Endothelial cell of umbilical vein (primary cell): ENCODE data around the gene BET1. TPM values are rescaled to one million over a fixed set of nuclear protein-coding genes. Genes with fewer than 3 reads are reported as not detected.
A peak's percentile ranks its signal among the peaks of the same experiment; 100 is the strongest.

Experiments
- BruUV-seq: library from RNA; stranded (reverse); fragments of 400-500 nt; replicated peaks from 2 replicates; lab custom pipeline; 2021; lab: Mats Ljungman, UMichigan
- CTCF ChIA-PET: fragments of 300-600, 350-600 bp; sonication (Branson Sonifier 250); formaldehyde crosslinking; loops from one replicate; lab custom pipeline; 2021; ENCODE audit warnings: antibody characterized with exemption, inconsistent platforms; lab: Charles Lee
- POLR2A ChIA-PET: fragments of 300-600, 350-600 bp; sonication (Branson Sonifier 250); formaldehyde crosslinking; loops from one replicate; lab custom pipeline; 2021; ENCODE audit warnings: antibody characterized with exemption, inconsistent platforms; lab: Charles Lee
- DNase-seq: peaks from one replicate; pipeline ENCODE4 v3.0.0-alpha.2; 2011; ENCODE audit warnings: low read depth, low spot score
- FAIRE-seq: peaks from 2 replicates; lab custom pipeline; 2011; peaks lifted over from hg19 to GRCh38; lab: Jason Lieb, UNC
- H2AFZ ChIP-seq: 2 replicates; pipeline ENCODE4 v1.6.0; 2012; ENCODE audit warnings: low read depth, low read length, control low read depth, inconsistent platforms
- H3K27ac ChIP-seq: 2 replicates; pipeline ENCODE4 v1.5.1; 2011; ENCODE audit warnings: low read depth, mild to moderate bottlenecking, control low read depth, low read length, moderate library complexity; ENCODE audit not compliant: insufficient read depth
- H3K27me3 ChIP-seq, 2 experiments: 2 replicates each; pipeline versions ENCODE4 v1.6.0 to v1.6.1; 2011; ENCODE audit warnings: low read length in 2 of 2, mixed read lengths in 1 of 2; ENCODE audit not compliant: control insufficient read depth in 2 of 2, insufficient read depth in 2 of 2
- H3K36me3 ChIP-seq, 2 experiments: 2 replicates in 1 of 2; 3 replicates in 1 of 2; pipeline ENCODE4 v1.5.1; 2011; ENCODE audit warnings: low read length in 2 of 2, mild to moderate bottlenecking in 1 of 2, moderate library complexity in 1 of 2; ENCODE audit not compliant: control insufficient read depth in 2 of 2, insufficient read depth in 2 of 2; ENCODE audit errors: extremely low read depth in 1 of 2
- H3K4me1 ChIP-seq: 3 replicates; pipeline ENCODE4 v1.5.1; 2011; ENCODE audit warnings: mild to moderate bottlenecking, low read length; ENCODE audit not compliant: control insufficient read depth, insufficient read depth; ENCODE audit errors: extremely low read depth
- H3K4me2 ChIP-seq: 2 replicates; pipeline ENCODE4 v1.6.1; 2011; ENCODE audit warnings: low read length, control low read depth, mixed read lengths; ENCODE audit not compliant: insufficient read depth
- H3K4me3 ChIP-seq, 3 experiments: fragments of 200-600 bp in 1 of 3; sonication (generic), shearing (Covaris generic) in 1 of 3; replicated peaks in 1 of 3; 2 replicates each; pipeline ENCODE4 v1.5.1; 2011 to 2016; ENCODE audit warnings: control low read depth in 3 of 3, low read length in 3 of 3, mild to moderate bottlenecking in 2 of 3, inconsistent platforms in 1 of 3, low read depth in 1 of 3, moderate library complexity in 1 of 3; ENCODE audit not compliant: insufficient read depth in 1 of 3
- H3K79me2 ChIP-seq: 2 replicates; pipeline ENCODE4 v1.6.0; 2012; ENCODE audit warnings: low read length, inconsistent platforms; ENCODE audit not compliant: control insufficient read depth, insufficient read depth
- H3K9ac ChIP-seq: replicated peaks from 2 replicates; pipeline ENCODE3; 2011; ENCODE audit warnings: low read length, control low read depth; ENCODE audit not compliant: insufficient read depth; ENCODE audit errors: extremely low read depth
- H3K9me1 ChIP-seq: replicated peaks from 3 replicates; pipeline ENCODE4 v1.6.0; 2011; ENCODE audit warnings: mild to moderate bottlenecking, low read length; ENCODE audit not compliant: control insufficient read depth, insufficient read depth; ENCODE audit errors: extremely low read depth
- H3K9me3 ChIP-seq: replicated peaks from 2 replicates; pipeline ENCODE4 v1.5.1; 2012; ENCODE audit warnings: low read length, inconsistent platforms; ENCODE audit not compliant: control insufficient read depth, insufficient read depth
- H4K20me1 ChIP-seq: replicated peaks from 2 replicates; pipeline ENCODE3; 2011; ENCODE audit warnings: mild to moderate bottlenecking, low read length; ENCODE audit not compliant: control insufficient read depth, insufficient read depth; ENCODE audit errors: extremely low read depth
- EZH2 ChIP-seq: IDR thresholded peaks from 2 replicates; pipeline ENCODE4 v1.6.1; 2012; ENCODE audit warnings: borderline replicate concordance, low read depth, mild to moderate bottlenecking, moderate library complexity, low read length, inconsistent platforms; ENCODE audit not compliant: severe bottlenecking
- FOS ChIP-seq: IDR thresholded peaks from 2 replicates; pipeline ENCODE4 v1.6.1; 2011; ENCODE audit warnings: mild to moderate bottlenecking, low read length, moderate library complexity, borderline replicate concordance; ENCODE audit not compliant: insufficient read depth
- GATA2 ChIP-seq: IDR thresholded peaks from 2 replicates; pipeline ENCODE4 v1.7.0; 2011; ENCODE audit warnings: low read depth, mild to moderate bottlenecking, moderate library complexity, mixed read lengths, low read length; ENCODE audit not compliant: insufficient read length, insufficient read depth
- JUN ChIP-seq: IDR thresholded peaks from 2 replicates; pipeline ENCODE4 v1.6.1; 2011; ENCODE audit warnings: borderline replicate concordance, low read depth; ENCODE audit not compliant: insufficient read length, insufficient read depth
- MYC ChIP-seq: IDR thresholded peaks from one replicate; pipeline ENCODE4 v1.6.1; 2011; ENCODE audit warnings: mild to moderate bottlenecking, low read depth, low read length
- POLR2A ChIP-seq: IDR thresholded peaks from 2 replicates; pipeline ENCODE4 v1.6.1; 2012; ENCODE audit warnings: low read depth, mild to moderate bottlenecking, control low read depth, low read length
- POLR2AphosphoS5 ChIP-seq: IDR thresholded peaks from 2 replicates; pipeline ENCODE4 v1.6.1; 2012; ENCODE audit warnings: low read depth, mild to moderate bottlenecking, control low read depth, low read length, moderate library complexity; ENCODE audit not compliant: insufficient read depth
- dilution Hi-C: fragments of 300-500 bp; cut with MboI; formaldehyde crosslinking; loops from one replicate; pipeline ENCODE4 v1.15.0; 2019; ENCODE audit warnings: low sequenced_read_pairs; ENCODE audit not compliant: extremely low pct_ligation_motif_present
- intact Hi-C: fragments of 100-400 bp; cut with micrococcal nuclease; formaldehyde crosslinking; loops from one replicate; pipeline ENCODE4 v1.10.0; 2022
- polyA plus RNA-seq, 4 experiments: library from polyadenylated mRNA; depleted of rRNA in 3 of 4; stranded (reverse) in 3 of 4; unstranded in 1 of 4; fragments of >200 nt; gene quantifications; 2 replicates each; pipeline versions ENCODE4 v1.2.1 to v1.2.3, GENCODE V29; 2011 to 2012; ENCODE audit warnings: missing spikeins in 1 of 4
- total RNA-seq: library from RNA; stranded (reverse); gene quantifications from 2 replicates; pipeline ENCODE4 v1.2.3, GENCODE V29; 2021
- TF ChIP-seq, protein P1 (sequence below), 2 donors: IDR thresholded peaks; 1 replicate in 1 of 2; 2 replicates in 1 of 2; pipeline ENCODE4 v1.5.1; 2011; ENCODE audit warnings: low read length in 2 of 2, mild to moderate bottlenecking in 2 of 2, moderate library complexity in 2 of 2, control low read depth in 1 of 2, inconsistent platforms in 1 of 2, low read depth in 1 of 2; ENCODE audit not compliant: insufficient read depth in 1 of 2; ENCODE audit errors: extremely low read depth in 1 of 2
- TF ChIP-seq, protein P2 (sequence below): IDR thresholded peaks from 2 replicates; pipeline ENCODE4 v1.6.1; 2011; ENCODE audit not compliant: insufficient read depth, insufficient read length

The BET1 gene
- total and polyA plus RNA-seq, 2 donors (not counting 3 experiments of a cell fraction or from before 2014, with no cell fraction given): 21.9 to 28.4 TPM

- intact Hi-C loops: no loop called here
- no peak for FAIRE-seq
- H3K27ac ChIP-seq: no peak overlapping the region
These were observed 23.2 kb downstream of the BET1 start for GRCh38 chr7:93980744-93981479.

GRCh38 chr7:93977211-93977950, 26.8 kb downstream of the BET1 start:
- no peak overlapping the region for H2AFZ ChIP-seq

More at GRCh38 chr7:93980744-93981479, 23.2 kb downstream of the BET1 start:
- no peaks in the 10 kb centered on the region for H3K36me3 ChIP-seq
- H3K4me1 ChIP-seq: no peaks in the 10 kb centered on the region
- H3K27me3 ChIP-seq: peaks cover 0 to 2% of the 10 kb centered on the region in 2 experiments
- peaks cover 2% of the 10 kb centered on the region for H3K9me1 ChIP-seq
- no peaks in the 10 kb centered on the region for H3K79me2 ChIP-seq
- H2AFZ ChIP-seq: no peak overlapping the region
- POLR2A ChIA-PET: no interaction called here
- no peak overlapping the region for H3K4me3 ChIP-seq
- H3K4me2 ChIP-seq: no peak overlapping the region
- TF ChIP-seq EZH2 (no peak), GATA2 (no peak), JUN (no peak)
- CTCF ChIA-PET: interaction anchor here (0.8 to 0.9 kb wide), 2 partner anchors 59 to 184 kb away, joined by 3 read pairs; partner anchors contain the start of gene GNG11
- no TSS peak for BruUV-seq
- DNase-seq: peak; percentile 26
- dilution Hi-C loops: no loop called here
- H3K9me3 ChIP-seq: no peaks in the 10 kb centered on the region
- H4K20me1 ChIP-seq: no peaks in the 10 kb centered on the region
- no peak overlapping the region for H3K9ac ChIP-seq

More at GRCh38 chr7:93977211-93977950, 26.8 kb downstream of the BET1 start:
- Histone ChIP-seq H3K9me3 (no peaks in the 10 kb centered on the region), H3K4me3 (no peak overlapping the region), H3K27ac (no peak overlapping the region), H3K9ac (no peak overlapping the region), H3K27me3 (peaks cover 0 to 2% of the 10 kb centered on the region in 2 experiments), H4K20me1 (no peaks in the 10 kb centered on the region), H3K9me1 (no peaks in the 10 kb centered on the region), H3K36me3 (no peaks in the 10 kb centered on the region), H3K4me2 (no peak overlapping the region), H3K79me2 (no peaks in the 10 kb centered on the region), H3K4me1 (no peaks in the 10 kb centered on the region)
- dilution Hi-C loops (no loop called here), intact Hi-C loops (no loop called here)
- TF ChIP-seq, protein P1, sequence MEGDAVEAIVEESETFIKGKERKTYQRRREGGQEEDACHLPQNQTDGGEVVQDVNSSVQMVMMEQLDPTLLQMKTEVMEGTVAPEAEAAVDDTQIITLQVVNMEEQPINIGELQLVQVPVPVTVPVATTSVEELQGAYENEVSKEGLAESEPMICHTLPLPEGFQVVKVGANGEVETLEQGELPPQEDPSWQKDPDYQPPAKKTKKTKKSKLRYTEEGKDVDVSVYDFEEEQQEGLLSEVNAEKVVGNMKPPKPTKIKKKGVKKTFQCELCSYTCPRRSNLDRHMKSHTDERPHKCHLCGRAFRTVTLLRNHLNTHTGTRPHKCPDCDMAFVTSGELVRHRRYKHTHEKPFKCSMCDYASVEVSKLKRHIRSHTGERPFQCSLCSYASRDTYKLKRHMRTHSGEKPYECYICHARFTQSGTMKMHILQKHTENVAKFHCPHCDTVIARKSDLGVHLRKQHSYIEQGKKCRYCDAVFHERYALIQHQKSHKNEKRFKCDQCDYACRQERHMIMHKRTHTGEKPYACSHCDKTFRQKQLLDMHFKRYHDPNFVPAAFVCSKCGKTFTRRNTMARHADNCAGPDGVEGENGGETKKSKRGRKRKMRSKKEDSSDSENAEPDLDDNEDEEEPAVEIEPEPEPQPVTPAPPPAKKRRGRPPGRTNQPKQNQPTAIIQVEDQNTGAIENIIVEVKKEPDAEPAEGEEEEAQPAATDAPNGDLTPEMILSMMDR (IDR thresholded peaks at IDR 0.05; ENCODE audit: extremely low read depth in 1 of 2, insufficient read depth in 1 of 2, low read depth in 1 of 2, low read length in 2 of 2): no peak
- TF ChIP-seq MYC (no peak), JUN (no peak), POLR2AphosphoS5 (no peak), GATA2 (no peak), EZH2 (no peak), POLR2A (no peak), FOS (no peak)
- TF ChIP-seq, protein P2, sequence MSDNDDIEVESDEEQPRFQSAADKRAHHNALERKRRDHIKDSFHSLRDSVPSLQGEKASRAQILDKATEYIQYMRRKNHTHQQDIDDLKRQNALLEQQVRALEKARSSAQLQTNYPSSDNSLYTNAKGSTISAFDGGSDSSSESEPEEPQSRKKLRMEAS: no peak
- no TSS peak for BruUV-seq
- FAIRE-seq (no peak), DNase-seq (no peak)
- POLR2A ChIA-PET: no interaction called here
- CTCF ChIA-PET: interaction anchor here (1.2 to 1.5 kb wide), 4 partner anchors 10 to 110 kb away, joined by 3 to 5 read pairs (median 3); no protein-coding TSS in a partner anchor
